HUDEP-2 (cell line): ENCODE data around the gene KLRD1.
"Not testable (repeated sequence)": the region's sequence is repeated elsewhere in the genome, so short reads cannot be mapped to it uniquely, and the experiment has no call there.

Experiments
- DNase-seq, 76 experiments: peaks; one replicate each; lab custom pipeline; 2025; ENCODE audit not compliant: unreplicated experiment in 76 of 76; lab: John Stamatoyannopoulos, UW

The KLRD1 gene, protein sequence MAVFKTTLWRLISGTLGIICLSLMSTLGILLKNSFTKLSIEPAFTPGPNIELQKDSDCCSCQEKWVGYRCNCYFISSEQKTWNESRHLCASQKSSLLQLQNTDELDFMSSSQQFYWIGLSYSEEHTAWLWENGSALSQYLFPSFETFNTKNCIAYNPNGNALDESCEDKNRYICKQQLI

DNA sequence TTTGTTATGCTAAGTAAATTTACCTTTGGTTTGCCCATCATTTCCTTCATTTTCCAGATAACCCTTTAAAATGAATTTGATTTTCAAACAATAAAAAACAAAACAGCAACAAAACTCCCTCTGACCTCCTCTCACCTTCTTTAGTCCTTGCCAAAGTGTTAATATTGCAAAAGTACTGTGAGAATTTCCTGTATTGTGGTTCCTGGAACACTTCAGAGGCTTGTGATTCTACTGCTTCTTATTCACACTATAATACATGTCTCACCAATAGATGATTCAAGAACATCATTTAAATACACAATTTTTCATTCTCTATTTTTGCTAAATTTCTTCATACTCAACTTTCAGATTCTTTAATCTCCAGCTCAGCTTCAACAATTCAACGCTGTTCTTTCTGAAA is at the start of gene KLRD1:
Gene KLRD1, plus strand, starts transcription at position 241 of the 400 bp plus-strand sequence. CDS start 208 bp downstream, outside the sequence.
- DNase-seq: no peak

DNA sequence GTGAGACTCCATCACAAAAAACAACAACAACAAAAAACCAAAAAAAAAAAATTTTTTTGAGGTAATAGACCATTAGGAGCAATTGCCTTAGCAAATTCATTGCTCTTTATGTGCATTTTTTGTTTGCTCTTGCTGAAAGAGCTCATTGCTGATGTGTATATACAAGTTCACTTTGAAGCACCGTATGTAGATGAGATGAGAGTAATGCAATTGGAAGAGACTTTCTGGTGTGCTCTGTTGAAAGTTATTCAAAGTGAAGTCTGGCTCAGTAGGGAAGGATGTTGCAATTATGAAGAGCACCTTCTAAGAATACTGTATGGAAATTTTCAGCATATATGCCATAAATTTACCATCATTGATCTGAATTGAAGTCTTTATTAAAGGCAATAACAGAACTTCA is 46.7 kb upstream of the KLRD1 start:
- no peak for DNase-seq

DNA sequence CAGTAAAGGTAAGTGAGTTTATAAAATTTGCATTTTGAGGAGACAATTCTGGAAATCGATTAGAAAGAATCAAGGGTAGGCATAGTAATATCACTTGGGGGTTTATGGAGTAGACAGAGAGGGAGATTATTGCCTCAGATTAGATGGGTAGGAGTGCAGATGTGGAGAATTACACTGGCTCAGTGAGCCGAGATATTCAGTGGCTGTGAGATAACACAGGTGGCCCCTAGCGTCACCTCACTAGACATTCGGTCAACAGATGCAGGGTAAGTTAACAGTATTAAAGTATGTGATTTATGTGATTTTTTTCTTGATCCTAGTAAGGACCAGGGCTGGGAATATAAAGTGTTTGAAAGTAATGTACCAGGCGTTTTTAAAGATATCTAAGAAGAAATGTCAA is 39.6 kb upstream of the KLRD1 start:
- no peak for DNase-seq

DNA sequence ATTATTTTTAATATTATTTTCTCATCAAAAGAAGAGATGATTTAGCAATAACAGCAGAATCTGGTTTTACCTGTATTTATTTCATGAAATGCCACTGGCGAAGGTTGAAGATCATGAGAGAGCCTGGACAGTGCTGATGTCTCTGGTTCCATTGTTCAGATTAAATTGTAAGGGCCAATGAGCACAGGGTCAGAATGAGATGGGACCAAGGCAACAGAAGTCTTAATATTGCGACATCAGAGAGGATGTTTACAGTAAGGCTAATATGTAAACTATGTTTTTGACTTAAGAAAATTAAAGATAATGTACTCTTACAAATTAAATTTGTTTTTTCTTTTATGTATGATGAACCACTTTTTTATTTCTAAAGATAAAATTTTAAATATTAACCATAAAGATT is 35.2 kb upstream of the KLRD1 start:
- DNase-seq: no peak

DNA sequence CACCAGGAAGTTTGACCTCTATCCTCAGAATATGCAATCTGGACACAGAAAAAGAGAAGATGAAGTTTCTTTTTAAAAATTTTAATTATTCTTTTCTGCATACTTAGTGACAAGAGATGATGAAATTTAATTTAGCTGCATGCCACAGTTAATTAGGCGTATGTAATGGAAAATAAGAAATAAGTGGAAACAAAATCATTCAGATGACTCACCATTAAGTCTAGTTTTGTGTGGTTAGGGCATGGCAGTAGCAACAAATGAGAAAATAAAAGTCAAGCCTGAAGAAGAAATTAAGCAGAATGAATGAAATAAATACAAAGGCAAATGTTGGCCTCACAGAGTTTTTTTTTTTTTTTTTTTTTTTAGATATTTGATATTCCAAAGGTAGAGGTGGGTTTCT is 30.9 kb upstream of the KLRD1 start:
- no peak for DNase-seq

DNA sequence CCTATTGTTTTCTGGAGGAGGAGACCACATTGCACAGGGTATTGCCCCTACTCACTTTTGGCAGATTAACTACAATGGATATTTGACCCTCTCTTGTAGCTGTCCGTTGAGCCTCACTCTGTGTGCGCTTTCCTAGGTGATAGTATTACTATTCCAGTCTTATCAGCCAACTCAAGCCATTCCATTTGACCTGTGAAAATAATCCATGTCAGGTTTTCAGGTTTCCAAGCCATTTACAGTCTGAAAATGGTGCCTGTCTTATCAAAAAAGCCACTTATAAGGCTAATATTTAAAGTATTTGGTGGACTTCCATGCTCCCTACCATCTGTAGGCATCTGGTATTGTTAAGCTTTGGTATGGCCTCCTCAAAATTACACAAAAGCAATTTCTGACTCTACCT is 29.6 kb upstream of the KLRD1 start:
- DNase-seq: no peak

DNA sequence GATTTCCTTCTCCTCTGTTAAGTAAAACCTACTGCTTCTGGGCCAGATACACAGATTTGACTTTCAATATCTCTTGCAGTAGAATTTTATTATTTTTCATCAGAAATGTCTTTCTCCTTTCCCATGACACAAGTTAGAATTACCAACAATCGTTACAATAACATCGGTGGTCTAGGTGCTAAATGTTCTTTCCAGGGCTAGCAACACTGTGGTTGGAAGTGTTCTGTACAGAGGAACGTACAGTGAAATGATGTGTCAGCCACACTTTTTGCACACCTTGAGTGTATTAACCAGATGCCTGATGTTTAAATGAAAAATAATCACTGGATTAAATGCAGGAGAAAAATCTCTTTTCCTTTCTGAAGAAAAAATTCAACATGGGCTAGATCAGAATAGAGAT is 27.7 kb upstream of the KLRD1 start:
- DNase-seq: no peak

DNA sequence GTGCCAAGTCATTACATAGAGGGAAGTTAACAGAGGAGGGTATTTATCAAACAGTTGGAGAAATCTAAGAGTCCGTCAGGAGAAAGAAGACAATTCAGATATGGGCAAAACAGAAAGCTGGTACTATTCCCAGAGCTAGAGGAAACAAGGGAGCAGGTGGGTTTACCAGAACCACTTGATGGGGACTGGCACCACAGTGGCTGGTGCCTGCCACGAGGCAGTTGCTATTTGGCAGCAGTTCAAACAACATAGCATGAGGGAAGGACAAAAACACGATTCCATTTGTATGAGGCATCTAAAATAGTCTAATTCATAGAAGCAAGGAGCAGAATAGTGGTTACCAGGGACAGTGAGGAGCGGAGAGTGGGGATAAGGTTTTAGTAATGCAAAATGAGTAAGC is 24.6 kb upstream of the KLRD1 start:
- peak in 1 of 76 experiments; percentile 0 for DNase-seq

DNA sequence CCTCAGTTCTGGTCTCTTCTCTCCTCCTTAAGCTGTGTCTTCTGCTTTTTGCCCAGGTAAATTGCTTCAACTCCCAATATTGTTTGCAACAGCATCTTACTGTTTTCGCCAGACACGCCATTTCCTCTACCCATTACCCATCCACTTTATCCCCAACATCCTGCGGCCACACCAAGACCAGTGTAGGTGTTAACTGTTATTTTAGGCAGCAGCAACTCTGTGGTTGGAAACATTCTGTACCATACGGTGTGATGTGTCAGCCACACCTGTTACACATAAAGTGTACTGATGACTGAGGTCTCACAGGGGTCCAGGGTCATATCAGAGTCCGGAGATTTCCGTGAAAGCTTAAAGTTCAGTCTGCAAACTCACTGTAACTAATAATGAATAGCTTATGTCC is 21.8 kb upstream of the KLRD1 start:
- no peak for DNase-seq

DNA sequence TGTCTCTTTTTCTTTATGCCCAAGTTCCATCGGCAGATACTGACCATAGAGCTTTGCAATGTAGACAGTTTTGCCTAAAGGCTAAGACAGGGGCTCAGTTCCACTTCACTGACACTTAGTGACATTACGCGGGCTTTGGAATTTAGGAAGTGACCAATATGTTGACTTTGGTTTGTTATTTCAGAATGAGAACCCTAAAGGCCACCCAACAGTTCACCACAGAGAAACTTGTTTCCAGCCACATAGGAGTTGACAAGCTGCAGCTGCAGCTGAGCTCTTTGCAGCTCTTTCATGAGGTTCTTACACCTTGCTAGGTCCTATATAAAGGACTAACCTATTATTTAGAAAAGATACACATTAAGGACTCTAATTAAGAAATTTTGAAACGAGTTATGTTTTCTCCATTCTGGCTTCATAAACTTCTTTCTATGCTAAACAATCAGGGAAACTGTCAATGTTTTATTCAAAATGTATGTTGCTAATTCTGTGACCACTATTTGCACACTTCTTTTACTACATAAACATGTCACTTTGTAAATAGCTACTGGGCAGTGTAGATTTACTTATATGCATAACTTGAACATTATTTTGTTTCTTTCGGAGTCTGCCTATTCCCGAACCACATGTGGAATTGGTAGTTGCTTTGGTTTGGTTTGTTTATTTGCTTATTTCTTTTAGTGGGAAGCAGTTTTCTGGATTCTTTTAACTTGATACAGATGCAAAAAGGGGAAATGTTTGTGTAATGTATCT is 18.5 kb upstream of the KLRD1 start:
- DNase-seq: no peak

DNA sequence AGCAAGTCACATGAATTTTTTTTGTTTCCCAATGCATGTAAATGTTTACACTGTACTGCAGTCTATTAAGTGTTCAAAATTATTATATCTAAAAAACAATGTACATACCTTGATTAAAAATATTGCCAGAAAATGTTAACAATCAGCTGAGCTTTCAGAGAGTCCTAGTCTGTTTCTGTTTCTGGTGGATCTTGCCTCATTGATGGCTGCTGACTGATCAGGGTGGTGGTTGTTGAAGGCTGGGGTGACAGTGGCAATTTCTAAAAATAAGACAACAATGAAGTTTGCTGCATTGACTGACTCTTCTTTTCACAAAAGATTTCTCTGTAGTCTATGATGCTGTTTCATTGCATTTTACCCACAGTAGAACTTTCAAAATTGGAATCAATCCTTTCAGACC is 16.6 kb upstream of the KLRD1 start:
- DNase-seq: no peak

DNA sequence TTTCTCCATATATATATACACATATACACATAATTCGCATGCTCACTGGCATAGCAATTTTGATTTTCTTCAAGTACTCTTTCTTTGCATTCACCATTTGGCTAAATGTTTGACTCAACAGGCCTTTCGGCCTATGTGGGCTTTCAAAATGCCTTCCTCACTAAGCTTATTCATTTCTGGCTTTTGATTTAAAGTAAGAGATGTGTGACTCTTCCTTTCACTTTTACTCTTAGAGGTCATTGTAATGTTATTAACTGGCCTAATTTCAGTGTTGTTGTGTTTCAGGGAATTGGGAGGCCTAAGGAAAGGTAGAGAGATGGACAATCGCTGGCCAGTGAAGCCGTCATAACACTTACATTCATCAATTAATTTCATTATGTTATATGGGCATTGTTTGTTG is 14.5 kb upstream of the KLRD1 start:
- no peak for DNase-seq

DNA sequence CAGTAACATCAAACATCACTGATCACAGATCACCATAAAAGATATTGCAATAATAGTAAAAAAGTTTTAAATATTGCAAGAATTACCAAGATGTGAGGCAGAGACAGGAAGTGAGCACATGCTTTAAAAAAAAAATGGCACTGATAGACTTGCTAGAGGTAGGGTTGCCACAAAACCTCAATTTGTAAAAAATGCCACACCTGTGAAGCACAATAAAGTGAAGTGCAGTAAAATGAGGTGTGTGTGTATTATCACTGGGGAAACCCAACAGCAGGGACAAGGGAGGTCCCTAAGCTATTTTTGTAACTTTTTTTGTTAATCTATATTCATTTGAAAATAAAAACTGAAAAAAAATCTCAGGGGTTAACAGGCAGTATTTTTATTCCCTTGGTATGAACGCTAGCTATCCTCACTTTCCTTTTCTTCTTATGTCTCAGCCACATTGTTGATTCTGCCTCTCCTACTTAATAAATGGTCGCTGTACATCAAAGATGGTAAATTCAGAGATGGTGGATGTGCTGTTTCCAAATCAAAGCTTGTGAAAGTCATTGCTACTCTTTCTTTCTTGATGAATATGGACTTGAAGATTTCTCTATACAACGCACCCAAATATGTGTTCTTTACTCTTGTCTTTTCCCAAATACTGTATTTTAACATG is 14.0 kb upstream of the KLRD1 start:
- DNase-seq: no peak

DNA sequence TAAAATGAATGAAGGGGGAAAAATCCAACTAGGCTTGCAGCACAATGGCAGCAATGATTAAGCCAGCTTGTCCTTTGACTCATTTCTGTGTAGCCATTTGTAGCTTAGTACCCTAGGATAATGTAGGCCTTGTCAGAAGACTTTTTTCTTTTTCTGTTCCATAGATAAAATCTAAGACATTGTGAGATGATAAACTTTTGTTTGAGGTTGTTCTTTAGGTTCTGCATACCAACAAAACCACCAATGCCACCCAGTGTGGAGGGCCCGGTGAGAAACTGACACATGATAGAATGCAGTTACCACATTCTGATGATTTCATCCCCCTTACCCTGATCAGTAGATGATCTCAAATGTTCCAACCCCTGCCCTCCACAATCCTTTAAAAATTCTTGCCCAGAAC is 6.6 kb upstream of the KLRD1 start:
- DNase-seq: no peak

DNA sequence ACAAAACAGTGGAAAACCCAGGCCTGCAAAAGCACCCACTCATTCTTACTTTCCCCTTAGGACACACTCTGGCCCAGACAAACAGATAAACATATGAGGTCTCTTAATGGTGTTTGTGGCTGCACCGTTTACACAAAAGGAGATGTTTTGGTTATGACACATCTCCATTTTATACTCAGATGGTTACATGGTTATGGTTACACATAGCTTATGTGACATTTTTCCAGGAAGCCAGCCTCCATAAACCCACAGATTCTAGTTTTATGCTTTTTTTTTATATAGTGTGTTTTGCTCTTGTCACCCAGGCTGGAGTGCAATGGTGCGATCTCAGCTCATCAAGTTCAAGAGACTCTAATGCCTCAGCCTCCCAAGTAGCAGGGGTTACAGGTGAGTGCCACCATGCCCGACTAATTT is 3.5 kb upstream of the KLRD1 start:
- DNase-seq: no peak

DNA sequence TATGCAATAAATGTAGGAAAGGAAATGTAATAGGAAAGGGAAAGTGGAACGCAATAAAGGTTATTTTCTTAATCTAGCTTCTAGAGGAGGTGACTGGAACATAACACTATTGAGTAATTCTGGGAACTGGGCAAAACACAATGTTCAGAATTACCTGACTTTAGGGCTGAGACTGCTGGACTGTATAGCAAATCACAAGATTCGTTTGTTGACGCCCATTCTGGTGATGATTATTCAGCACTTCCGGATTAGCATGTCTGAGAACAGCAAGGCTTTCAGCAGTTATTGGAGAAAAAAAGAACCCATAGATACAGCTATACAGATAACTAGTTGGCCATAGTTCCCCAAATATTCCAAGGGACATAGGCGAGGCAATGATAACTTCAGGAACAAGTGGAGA is 2.3 kb upstream of the KLRD1 start:
- DNase-seq: no peak

DNA sequence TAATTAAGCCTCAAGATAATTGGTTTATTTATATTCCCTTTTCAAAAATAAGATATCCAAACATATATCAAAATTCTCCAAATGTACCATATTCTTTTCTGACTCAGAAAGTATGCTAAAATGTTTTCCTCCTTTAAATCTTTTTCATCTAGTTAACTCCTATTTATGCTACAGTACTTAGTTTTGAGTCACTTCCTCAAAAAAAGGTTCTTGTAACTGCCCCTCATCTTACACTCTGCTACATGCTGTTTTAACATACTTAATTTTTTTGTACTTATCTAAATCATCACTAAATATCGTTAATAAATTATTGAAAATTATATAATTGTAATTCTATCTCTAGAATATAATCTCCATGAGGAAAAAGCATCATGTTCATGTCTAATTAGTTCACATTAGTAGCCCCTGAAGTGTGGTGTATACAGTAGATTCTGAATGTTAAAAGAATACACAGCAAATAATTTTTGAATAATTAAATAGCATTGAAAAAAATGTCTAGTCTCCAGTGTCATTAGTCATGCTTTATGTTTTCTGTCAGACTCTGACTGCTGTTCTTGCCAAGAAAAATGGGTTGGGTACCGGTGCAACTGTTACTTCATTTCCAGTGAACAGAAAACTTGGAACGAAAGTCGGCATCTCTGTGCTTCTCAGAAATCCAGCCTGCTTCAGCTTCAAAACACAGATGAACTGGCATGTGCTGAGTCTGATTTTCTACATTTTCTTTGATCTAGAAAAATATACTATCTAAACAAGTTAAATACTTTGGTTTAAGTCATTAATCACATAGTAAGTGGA is 3.5 kb downstream of the KLRD1 start:
- no peak for DNase-seq

DNA sequence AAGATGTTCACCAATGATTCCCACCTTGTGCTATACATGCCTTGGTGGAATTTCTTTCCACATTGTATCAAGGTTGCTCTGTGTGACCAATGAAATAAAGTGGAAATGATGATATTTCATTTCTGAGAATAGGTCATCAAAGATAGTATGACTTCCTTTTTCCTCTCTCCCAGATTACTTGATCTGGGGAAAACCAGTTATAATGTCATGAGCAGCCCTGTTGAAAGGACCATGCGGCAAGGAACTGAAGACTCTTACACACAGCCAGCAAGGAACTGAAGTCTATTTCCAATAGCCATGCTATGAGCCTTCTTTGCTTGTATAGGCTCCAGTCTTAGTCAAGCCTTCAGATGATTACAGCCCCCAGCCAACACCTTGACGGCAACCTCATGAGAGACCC is 11.7 kb downstream of the KLRD1 start:
- no peak for DNase-seq

DNA sequence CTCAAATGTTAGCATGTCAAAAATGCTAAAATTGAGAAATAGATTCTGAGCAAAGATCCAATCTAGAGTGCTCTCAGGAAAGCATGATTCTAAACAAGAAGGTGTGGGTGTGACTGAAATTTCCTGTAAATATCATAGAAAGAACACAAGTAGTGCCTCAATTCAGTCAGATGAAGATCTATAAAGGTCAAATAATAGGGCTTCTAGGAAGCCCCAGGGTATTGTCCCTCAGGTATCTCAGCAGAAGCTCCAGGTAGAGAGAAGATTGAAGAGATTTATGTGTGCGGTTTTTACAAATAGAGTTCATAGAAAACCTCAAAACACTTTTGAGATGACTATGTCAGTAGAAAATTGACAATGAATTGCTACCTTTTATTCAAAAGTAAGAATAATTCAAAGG is 13.0 kb downstream of the KLRD1 start:
- no peak for DNase-seq

DNA sequence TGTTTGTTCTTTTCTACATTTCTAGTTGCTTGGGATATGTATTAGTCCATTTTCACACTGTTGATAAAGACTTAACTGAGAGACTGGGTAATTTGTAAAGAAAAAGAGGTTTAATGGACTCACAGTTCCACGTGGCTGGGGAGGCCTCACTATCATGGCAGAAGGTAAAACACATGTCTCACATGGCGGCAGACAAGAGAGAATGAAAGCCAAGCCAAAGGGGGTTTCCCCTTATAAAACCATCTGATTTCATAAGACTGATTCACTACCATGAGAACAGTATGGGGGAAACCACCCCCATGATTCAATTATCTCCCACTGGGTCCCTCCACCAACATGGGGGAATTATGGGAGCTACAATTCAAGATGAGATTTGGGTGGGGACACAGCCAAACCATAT is 21.0 kb downstream of the KLRD1 start:
- DNase-seq: not testable (repeated sequence)

DNA sequence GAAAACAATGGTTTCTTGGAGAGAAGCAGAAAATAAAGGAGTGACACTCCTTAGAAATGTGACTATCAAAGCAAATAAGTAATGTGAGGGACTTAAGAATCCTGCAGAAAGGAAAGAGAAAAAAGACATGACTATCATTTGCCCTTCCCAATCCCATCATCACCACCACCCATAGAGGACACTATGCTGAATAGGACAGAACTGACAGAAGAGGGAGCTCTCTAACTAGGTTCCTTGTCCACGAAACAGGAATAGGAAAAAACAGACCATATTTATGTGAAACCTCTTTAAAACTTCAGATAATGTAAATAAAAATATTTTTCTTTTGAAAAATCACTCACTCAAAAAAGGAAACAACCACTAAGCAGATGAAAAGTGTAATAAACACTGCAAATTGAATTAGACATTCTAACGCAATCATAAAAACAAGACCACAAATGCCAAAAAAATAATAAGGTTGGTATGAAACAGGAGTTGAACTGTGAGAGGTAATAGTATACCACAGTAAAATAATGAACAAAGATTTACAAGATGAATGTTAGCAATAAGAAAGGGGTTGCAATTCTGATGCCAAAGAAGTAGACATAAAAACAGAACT is 24.1 kb downstream of the KLRD1 start:
- DNase-seq: peak in 12 of 76 experiments; percentile 0 to 38 (median 14)
